Measurements from ENCODE around the gene CACNG7. TPM values are rescaled to one million over a fixed set of nuclear protein-coding genes. Genes with fewer than 3 reads are reported as not detected.

CACNG7 gene
- total RNA-seq, 6 experiments from 2014 or later = 0.38 to 1.2 (median 0.70) TPM

GRCh38 chr19:53982001-53982451, 72.9 kb downstream of the CACNG7 start:
- Mint-ChIP-seq H3K27ac (no peak overlapping the region), H3K4me1 (ENCODE audit: low read depth) (peaks cover 26% of the 10 kb centered on the region), H3K9me3 (no peaks in the 10 kb centered on the region; the same call in 1 of the 2 replicates), H3K36me3 (ENCODE audit: low read depth) (no peaks in the 10 kb centered on the region), H3K4me3 (no peak overlapping the region), H3K27me3 (ENCODE audit: insufficient read depth) (peaks cover 14% of the 10 kb centered on the region)
- TF ChIP-seq, protein P1, sequence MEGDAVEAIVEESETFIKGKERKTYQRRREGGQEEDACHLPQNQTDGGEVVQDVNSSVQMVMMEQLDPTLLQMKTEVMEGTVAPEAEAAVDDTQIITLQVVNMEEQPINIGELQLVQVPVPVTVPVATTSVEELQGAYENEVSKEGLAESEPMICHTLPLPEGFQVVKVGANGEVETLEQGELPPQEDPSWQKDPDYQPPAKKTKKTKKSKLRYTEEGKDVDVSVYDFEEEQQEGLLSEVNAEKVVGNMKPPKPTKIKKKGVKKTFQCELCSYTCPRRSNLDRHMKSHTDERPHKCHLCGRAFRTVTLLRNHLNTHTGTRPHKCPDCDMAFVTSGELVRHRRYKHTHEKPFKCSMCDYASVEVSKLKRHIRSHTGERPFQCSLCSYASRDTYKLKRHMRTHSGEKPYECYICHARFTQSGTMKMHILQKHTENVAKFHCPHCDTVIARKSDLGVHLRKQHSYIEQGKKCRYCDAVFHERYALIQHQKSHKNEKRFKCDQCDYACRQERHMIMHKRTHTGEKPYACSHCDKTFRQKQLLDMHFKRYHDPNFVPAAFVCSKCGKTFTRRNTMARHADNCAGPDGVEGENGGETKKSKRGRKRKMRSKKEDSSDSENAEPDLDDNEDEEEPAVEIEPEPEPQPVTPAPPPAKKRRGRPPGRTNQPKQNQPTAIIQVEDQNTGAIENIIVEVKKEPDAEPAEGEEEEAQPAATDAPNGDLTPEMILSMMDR (IDR thresholded peaks at IDR 0.05) = no peak
- DNase-seq = no peak

- no peak overlapping the region for H3K27ac Mint-ChIP-seq
- TF ChIP-seq, protein P1 (IDR thresholded peaks at IDR 0.05) = no peak
- H3K4me1 Mint-ChIP-seq (ENCODE audit: low read depth) = peaks cover 23% of the 10 kb centered on the region
- no peaks in the 10 kb centered on the region; the same call in 1 of the 2 replicates for H3K9me3 Mint-ChIP-seq
- no peak overlapping the region for H3K4me3 Mint-ChIP-seq
- no peak for DNase-seq
- no peaks in the 10 kb centered on the region for H3K36me3 Mint-ChIP-seq (ENCODE audit: low read depth)
- H3K27me3 Mint-ChIP-seq (ENCODE audit: insufficient read depth) = peaks cover 13% of the 10 kb centered on the region
Observed at GRCh38 chr19:53982611-53983010, 73.5 kb downstream of the CACNG7 start.

DNA sequence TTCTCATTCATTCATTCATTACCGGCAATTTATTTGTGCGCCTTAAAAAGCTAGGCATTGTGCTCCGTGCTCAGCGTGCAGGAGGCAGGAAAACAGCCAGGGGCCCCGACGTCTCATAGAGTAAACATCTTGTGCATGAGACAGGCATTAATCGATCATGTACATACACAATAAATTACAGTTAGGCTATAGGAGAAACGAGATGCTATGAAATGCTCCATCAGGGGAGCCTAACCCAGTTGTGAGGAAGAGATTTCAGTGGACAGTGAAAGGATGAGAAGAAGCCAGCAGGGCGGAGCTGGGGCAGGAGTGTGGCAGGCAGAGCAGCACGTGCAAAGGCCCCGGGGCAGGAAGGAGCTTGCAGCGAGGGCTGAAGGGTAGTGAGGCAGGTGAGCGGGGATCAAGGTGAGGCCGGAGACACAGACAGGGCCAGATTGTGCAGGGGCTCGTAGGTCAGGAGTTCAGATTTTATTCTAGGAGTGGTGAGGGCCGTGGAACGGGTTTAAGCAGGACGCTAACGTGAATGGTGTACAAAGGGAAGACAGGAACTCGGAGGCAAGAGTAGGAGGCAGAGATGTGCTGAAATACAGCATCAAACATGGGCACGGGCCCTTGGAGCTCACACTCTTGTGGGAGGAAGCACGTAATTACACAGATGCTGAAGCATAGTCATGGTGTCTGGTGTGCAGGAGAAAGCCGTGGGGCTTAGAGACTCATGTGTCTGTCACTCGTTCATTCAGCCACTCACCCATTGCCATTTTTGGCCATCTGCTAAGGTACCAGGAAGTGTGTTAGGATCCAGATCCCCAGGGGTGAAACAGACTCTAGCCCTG, 74.6 kb downstream of the CACNG7 start:
- H3K36me3 Mint-ChIP-seq (ENCODE audit: low read depth) = no peaks in the 10 kb centered on the region
- TF ChIP-seq, protein P1 (IDR thresholded peaks at IDR 0.05) = no peak
- peaks cover 19% of the 10 kb centered on the region for H3K4me1 Mint-ChIP-seq (ENCODE audit: low read depth)
- no peak overlapping the region for H3K27ac Mint-ChIP-seq
- no peak for DNase-seq
- no peaks in the 10 kb centered on the region; the same call in 1 of the 2 replicates for H3K9me3 Mint-ChIP-seq
- H3K27me3 Mint-ChIP-seq (ENCODE audit: insufficient read depth) = peaks cover 16% of the 10 kb centered on the region
- H3K4me3 Mint-ChIP-seq = no peak overlapping the region

DNA sequence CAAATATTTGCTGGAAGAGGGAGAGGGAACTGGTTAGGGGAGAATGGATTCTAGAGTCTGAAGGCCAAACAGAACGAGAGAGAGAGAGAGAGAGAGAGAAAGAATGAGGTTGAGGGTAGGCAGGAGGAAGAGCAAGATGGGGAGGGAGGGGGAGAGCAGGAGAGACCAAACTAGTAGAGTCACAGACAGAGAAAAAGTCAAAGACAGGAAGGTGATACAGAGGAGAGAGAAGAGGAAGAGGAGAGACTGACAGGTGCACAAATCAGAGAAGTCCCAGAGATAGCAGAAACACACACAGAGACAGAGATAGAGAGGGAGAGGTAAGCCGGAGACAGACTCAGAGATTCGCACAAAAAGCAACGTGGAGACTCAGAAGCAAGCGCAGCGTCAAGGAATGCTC, 76.8 kb downstream of the CACNG7 start:
- Mint-ChIP-seq H3K4me1 (ENCODE audit: low read depth) (no peaks in the 10 kb centered on the region), H3K4me3 (no peak overlapping the region), H3K27ac (no peak overlapping the region), H3K9me3 (no peaks in the 10 kb centered on the region), H3K27me3 (ENCODE audit: insufficient read depth) (peaks cover 14% of the 10 kb centered on the region), H3K36me3 (ENCODE audit: low read depth) (no peaks in the 10 kb centered on the region)
- TF ChIP-seq, protein P1 (IDR thresholded peaks at IDR 0.05) = no peak
- no peak for DNase-seq

DNA sequence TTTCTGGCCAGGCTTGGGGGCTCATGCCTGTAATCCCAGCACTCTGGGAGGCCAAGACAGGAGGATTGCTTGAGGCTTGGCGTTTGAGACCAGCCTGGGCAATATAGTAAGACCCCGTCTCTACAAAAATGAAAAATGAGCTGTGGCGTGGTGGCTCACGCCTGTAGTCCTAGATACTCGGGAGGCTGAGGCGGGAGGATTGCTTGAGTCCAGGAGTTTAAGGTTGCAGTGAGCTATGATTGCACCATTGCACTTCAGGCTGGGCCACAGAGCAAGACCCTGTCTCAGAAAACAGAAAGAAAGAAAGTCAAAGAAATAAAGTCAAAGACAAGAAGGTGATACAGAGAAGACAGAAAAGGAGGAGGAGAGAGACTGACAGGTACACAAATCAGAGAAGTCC, 79.9 kb downstream of the CACNG7 start:
- H3K36me3 Mint-ChIP-seq (ENCODE audit: low read depth) = no peaks in the 10 kb centered on the region
- H3K4me1 Mint-ChIP-seq (ENCODE audit: low read depth) = peaks cover under 1% of the 10 kb centered on the region; the same call in 1 of the 2 replicates
- no peak for DNase-seq
- no peak overlapping the region for H3K27ac Mint-ChIP-seq
- no peak overlapping the region for H3K4me3 Mint-ChIP-seq
- peaks cover 24% of the 10 kb centered on the region for H3K27me3 Mint-ChIP-seq (ENCODE audit: insufficient read depth)
- H3K9me3 Mint-ChIP-seq = no peaks in the 10 kb centered on the region
- TF ChIP-seq, protein P1 (IDR thresholded peaks at IDR 0.05) = no peak
